Left hindlimb (tissue), 1 donor: ENCODE measurements around the gene POLD2.

Experiments
- DNase-seq: peaks from one replicate; pipeline ENCODE4 v3.0.0-alpha.2; 2018

Gene POLD2

DNA sequence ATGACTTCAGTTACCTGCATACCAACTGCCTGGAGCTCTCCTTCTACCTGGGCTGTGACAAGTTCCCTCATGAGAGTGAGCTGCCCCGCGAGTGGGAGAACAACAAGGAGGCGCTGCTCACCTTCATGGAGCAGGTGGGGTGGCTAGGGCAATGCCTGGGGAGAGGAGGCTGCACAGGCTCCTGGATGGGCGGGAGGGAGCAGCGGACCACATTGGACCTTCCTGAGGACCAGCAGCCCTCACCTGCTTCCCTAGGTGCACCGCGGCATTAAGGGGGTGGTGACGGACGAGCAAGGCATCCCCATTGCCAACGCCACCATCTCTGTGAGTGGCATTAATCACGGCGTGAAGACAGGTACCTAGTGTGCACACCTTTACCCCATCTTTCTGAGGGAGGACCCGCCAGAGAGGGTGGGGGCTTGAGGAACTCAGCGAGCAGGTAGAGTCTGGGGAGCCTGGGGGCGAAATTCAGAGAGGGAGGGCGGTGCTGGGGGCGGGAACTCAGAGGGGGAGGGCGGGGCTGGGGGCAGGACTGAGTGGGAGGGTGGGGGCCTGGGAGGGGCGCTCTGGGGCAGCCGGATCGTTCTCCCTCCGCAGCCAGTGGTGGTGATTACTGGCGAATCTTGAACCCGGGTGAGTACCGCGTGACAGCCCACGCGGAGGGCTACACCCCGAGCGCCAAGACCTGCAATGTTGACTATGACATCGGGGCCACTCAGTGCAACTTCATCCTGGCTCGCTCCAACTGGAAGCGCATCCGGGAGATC is 10.2 kb downstream of the POLD2 start:
- DNase-seq, result no peak

DNA sequence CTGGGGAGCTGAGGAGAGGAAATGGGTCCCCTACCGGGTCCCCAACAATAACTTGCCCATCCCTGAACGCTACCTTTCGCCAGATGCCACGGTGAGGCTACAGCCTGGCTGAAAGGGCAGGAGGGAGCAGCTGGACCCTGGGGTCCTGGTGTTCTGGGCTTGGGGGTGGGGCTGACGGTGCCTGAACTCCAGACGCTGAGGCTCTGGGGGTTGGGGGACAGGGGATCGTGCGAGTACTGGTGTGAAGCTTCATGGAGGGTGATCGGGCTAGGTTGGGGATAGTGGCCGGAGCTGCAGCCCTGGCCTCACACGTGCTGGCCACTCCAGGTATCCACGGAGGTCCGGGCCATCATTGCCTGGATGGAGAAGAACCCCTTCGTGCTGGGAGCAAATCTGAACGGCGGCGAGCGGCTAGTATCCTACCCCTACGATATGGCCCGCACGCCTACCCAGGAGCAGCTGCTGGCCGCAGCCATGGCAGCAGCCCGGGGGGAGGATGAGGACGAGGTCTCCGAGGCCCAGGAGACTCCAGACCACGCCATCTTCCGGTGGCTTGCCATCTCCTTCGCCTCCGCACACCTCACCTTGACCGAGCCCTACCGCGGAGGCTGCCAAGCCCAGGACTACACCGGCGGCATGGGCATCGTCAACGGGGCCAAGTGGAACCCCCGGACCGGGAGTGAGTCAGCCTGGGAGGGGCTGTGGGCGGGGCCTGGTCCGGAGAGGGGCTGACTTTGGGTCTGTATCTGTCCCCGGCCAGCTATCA is 10.9 kb downstream of the POLD2 start:
- DNase-seq, result no peak

GRCh38 chr7:44111761-44112160 is 11.6 kb downstream of the POLD2 start:
- DNase-seq, result no peak

GRCh38 chr7:44110719-44111635 is 12.4 kb downstream of the POLD2 start:
- DNase-seq, result no peak

DNA sequence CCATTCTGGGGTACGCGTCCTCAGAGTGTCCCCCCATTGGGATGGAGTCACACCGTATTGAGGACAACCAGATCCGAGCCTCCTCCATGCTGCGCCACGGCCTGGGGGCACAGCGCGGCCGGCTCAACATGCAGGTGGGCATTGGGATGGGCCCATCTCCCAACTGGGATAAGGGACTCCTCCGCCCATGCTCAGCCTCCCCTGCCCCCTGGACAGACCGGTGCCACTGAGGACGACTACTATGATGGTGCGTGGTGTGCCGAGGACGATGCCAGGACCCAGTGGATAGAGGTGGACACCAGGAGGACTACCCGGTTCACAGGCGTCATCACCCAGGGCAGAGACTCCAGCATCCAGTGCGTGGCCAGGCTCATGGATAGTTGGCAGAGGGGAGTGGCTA is 13.4 kb downstream of the POLD2 start:
- DNase-seq, result no peak

DNA sequence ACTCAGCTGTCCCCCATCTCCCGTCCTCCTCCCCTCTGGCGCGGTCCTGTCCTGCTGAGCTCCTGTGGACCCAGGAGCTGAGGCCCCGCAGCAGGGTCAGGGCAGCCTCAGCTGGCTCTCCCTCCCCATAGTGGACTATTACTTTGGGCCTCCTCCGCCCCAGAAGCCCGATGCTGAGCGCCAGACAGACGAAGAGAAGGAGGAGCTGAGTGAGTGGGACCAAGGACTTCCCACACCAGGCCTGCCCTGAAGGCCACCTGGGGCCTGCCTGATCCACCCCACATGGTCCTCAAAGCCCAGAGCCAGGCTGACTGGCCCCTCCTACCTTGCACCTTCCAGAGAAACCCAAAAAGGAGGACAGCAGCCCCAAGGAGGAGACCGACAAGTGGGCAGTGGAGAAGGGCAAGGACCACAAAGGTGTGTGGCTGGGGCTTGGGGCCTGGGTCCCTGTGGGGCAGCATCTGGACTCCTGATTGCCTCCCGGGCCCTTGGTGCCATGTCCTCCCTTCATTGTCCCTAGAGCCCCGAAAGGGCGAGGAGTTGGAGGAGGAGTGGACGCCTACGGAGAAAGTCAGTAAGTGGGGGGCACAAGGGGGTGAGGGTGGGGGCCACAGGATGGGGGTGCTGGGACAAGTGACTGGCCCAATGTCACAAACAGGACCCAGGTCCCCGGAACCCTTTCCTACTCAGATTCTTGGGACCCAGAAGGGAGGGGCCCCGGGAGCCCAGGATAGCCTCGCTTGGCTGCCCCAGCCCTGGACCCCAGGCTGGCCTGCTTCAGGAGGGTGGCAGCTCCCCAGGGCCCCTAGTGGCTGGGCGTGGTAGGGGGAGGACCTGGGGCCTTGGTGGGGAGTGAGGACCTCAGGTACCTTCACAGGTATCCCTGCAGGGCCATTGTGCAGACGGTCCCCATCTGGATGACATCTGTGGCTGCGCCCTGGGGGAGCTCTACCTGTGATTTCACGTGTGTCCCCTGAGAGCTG is 14.3 kb downstream of the POLD2 start:
- DNase-seq, result no peak

DNA sequence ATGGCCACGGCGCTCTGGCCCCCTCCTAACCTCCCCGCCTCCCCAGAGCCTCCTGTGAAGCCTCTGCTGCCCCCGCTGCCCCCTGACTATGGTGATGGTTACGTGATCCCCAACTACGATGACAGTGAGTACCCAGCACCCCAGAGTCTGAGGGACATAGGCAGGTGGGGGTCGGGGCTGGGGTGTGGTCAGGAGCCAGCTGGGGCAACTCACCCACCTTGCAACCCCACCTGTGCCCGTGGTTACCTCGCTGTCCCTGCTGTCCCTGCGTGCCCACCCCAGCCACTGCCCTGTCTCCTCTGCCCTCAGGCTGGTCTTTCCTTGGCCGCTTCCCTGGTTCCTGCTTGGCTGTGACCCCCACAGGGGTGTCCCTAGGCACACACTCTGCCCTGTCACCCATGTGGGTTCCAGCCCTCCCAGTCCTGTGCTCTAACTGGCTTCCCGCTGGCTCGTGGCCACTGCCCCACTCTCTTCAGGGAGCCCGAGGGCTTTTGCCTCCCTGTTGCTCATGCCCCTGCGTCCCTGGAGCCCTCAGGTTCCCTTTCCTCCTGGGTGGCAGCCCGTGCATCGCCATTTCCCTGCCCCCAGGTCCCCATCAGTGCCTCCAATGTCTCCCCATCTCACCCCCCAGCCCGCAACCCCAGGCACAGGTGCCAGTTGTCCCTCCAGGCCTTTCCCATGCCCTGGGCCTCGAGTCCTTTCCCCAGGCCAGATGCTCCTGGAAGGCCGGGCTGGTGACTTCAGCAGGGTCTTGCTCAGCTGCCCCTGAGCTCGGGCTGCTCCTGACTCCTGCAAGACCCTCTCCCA is 15.2 kb downstream of the POLD2 start:
- DNase-seq, result no peak

DNA sequence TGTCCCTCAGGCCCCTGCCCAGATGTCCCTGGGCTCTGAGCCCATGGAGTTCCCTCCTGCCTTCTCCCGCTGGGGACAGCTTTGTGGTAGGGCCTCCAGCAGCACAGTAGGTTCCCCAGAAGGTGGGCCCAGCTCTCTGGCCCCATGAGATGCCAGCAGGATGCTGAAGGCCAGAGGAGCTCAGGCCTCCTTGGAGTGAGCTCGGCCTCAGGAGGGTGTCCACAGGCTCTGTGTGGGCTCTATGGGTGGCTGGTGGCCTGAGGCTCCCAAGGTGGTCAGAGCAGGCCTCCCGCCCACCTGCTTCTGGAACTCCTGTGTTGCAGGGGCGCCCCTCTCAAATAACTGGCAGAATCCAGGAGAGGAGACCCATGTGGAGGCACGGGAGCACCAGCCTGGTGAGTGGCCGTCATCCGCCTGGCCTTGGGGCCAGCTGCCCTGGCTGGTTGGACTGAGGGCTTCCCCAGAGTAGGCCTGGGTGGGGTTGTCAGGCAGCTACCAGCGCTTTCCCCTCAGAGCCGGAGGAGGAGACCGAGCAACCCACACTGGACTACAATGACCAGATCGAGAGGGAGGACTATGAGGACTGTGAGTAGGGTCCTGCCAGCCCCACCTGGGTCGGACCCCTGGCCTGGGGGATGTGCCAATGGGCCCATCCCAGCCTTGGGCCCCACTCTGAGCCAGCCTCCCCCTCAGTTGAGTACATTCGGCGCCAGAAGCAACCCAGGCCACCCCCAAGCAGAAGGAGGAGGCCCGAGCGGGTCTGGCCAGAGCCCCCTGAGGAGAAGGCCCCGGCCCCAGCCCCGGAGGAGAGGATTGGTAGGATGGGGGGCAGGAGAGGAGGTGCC is 16.0 kb downstream of the POLD2 start:
- DNase-seq, result no peak

- no peak for DNase-seq
Measured at GRCh38 chr7:44106311-44107065, 16.9 kb downstream of the POLD2 start.

DNA sequence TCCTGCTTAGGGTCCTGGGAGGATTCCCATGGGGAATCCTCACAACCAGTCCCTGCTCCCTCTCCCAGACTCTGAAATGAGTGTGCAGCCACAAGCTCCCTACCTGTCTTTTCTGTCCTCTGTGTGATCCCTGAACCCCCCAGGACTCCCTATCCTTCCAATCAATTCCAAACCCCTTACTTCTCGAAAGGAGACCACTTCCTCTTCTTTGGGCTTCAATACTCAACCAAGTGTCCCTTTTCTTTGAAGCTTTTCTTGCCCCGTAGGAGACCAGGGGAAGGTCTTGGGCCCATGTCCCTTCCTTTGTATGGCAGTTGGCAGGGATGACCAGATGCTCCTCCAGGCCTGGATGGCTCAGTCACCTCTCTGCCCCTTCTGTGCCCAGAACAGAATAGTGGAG is 17.5 kb downstream of the POLD2 start:
- DNase-seq, result no peak

DNA sequence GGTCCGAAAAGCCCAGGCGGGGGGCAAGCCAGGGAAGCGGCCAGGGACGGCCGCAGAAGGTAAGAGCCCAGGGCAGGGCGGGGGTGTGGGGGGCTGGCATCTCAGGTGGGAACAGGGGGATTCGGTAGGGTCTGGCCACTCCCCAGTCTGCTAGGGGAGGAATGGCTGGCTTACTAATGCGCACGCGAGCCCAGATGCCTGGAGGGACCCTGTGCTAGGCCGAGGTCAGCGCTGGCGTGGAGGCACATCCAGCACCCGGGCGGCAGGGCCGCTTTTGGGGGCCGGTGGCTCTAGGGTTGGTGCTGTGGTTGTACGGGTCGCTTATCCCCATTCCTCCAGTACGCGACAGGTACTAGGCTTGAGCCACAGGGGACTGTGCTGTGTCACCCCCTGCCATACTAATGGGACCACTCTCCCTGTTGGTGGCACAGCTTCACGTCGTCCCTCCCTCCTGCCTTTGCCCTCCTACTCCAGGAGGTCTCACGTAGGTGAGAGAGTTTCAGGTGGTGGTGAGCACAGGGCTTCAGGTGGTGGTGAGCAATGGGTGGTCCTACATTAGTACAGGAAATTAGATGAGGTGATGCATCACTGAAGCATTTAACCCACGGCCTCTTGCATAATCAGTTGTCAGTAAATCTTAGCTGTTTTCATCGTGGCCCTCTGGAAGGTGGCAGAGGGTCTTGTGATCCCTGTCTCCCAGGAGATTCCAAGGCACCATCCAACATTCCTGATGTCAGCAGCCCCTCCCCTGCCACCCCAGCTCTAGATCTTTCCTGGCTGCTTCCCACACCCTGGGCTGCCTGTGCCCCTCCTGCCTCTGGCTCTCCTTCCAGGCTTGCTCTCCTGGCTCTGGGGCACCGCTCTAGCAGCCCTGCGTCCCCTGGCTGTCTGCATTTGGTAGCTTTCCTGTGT is 18.2 kb downstream of the POLD2 start:
- DNase-seq, result no peak

GRCh38 chr7:44103923-44104859 is 19.2 kb downstream of the POLD2 start, which contains the start of gene AEBP1:
TSS of gene AEBP1 (plus strand) at chr7:44104345. CDS start at chr7:44104666, 321 bp downstream.
- peak; percentile 77 for DNase-seq

GRCh38 chr7:44103566-44103922 is 19.8 kb downstream of the POLD2 start:
- no peak for DNase-seq

GRCh38 chr7:44102846-44103565 is 20.3 kb downstream of the POLD2 start:
- no peak for DNase-seq

GRCh38 chr7:44101966-44102845 is 21.1 kb downstream of the POLD2 start:
- no peak for DNase-seq
